Endothelial cell (in vitro differentiated cells): Measurements from ENCODE around the gene STAMBP. TPM values are rescaled to one million over a fixed set of nuclear protein-coding genes. Genes with fewer than 3 reads are reported as not detected.

Source experiments
- DNase-seq: peaks from one replicate; pipeline ENCODE4 v3.0.0; 2021; ENCODE audit warnings: low spot score
- H3K27ac Mint-ChIP-seq: one replicate; pipeline ENCODE4 v1.8.0; 2021; ENCODE audit warnings: mixed read lengths, inconsistent platforms; ENCODE audit not compliant: unreplicated experiment
- H3K27me3 Mint-ChIP-seq: one replicate; pipeline ENCODE4 v1.8.0; 2021; ENCODE audit warnings: mild to moderate bottlenecking, moderate library complexity, mixed read lengths, inconsistent platforms; ENCODE audit not compliant: unreplicated experiment
- H3K36me3 Mint-ChIP-seq: one replicate; pipeline ENCODE4 v1.8.0; 2021; ENCODE audit warnings: mild to moderate bottlenecking, low read depth, mixed read lengths, inconsistent platforms; ENCODE audit not compliant: unreplicated experiment
- H3K4me1 Mint-ChIP-seq: one replicate; pipeline ENCODE4 v1.8.0; 2021; ENCODE audit warnings: mild to moderate bottlenecking, mixed read lengths, inconsistent platforms; ENCODE audit not compliant: unreplicated experiment
- H3K4me3 Mint-ChIP-seq: one replicate; pipeline ENCODE4 v1.8.0; 2021; ENCODE audit warnings: mild to moderate bottlenecking, mixed read lengths, inconsistent platforms; ENCODE audit not compliant: unreplicated experiment
- H3K9me3 Mint-ChIP-seq: one replicate; pipeline ENCODE4 v1.8.0; 2021; ENCODE audit warnings: mixed read lengths, inconsistent platforms; ENCODE audit not compliant: unreplicated experiment
- total RNA-seq: library from RNA; stranded (reverse); fragmentation: NEBNext Ultra II Directional; extraction: Animal tissue kit (Norgen Biotek cat#: 25700); gene quantifications from one replicate; pipeline ENCODE4 v1.2.1, GENCODE V29; 2021; ENCODE audit not compliant: unreplicated experiment
- TF ChIP-seq, protein P1 (sequence below): fragments of 200-600 bp; sonication (generic); IDR thresholded peaks from one replicate; pipeline ENCODE4 v1.5.0; 2021; ENCODE audit warnings: antibody characterized with exemption; ENCODE audit not compliant: unreplicated experiment

STAMBP gene
- total RNA-seq, 1 donor from 2014 or later = 29.2 TPM

DNA sequence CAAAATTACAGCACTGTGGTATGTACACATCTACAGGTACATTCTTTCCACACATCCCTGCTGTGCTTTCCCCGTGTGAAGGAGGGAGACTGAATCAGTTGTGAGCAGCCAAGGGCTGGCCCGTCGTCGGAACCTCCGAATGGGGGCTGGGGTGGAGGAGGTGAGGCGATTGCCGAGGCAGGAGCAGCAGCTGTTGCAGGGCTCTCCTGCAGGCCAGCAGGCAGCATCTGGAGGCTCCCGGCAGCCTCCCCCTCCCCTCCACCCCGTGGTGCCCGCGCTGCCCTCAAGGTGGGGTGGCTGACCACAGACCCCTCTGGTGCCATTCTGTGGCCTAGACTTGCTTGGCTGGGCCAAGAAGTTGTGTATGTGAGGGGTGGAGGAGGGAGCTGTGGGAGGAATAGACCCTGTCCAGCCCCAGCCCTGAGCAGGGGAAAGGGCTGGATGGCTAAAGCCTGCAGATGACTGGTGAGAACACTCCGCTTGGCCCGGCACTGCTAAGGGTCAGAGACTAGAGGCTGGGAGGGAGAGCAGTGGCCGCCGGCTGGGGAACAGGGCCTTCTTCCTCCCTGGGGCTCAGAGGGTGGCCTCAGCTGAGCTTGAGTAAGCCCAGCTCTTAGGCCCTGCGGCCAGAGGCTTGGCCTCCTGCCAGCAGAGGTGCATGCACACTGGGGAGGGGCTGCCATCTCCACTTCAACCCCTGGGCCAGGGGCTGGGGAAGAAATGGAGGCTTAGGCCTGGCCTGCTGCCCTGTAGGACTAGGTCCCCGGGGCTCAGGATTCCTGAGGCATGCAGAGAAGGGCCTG is 7.6 kb downstream of the STAMBP start:
- TF ChIP-seq, protein P1, sequence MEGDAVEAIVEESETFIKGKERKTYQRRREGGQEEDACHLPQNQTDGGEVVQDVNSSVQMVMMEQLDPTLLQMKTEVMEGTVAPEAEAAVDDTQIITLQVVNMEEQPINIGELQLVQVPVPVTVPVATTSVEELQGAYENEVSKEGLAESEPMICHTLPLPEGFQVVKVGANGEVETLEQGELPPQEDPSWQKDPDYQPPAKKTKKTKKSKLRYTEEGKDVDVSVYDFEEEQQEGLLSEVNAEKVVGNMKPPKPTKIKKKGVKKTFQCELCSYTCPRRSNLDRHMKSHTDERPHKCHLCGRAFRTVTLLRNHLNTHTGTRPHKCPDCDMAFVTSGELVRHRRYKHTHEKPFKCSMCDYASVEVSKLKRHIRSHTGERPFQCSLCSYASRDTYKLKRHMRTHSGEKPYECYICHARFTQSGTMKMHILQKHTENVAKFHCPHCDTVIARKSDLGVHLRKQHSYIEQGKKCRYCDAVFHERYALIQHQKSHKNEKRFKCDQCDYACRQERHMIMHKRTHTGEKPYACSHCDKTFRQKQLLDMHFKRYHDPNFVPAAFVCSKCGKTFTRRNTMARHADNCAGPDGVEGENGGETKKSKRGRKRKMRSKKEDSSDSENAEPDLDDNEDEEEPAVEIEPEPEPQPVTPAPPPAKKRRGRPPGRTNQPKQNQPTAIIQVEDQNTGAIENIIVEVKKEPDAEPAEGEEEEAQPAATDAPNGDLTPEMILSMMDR = no peak
- H3K4me3 Mint-ChIP-seq = no peak overlapping the region
- no peaks in the 10 kb centered on the region for H3K27me3 Mint-ChIP-seq
- no peak overlapping the region for H3K27ac Mint-ChIP-seq
- H3K9me3 Mint-ChIP-seq = no peaks in the 10 kb centered on the region
- DNase-seq = no peak
- H3K4me1 Mint-ChIP-seq = peaks cover 2% of the 10 kb centered on the region
- peaks cover 10% of the 10 kb centered on the region for H3K36me3 Mint-ChIP-seq

DNA sequence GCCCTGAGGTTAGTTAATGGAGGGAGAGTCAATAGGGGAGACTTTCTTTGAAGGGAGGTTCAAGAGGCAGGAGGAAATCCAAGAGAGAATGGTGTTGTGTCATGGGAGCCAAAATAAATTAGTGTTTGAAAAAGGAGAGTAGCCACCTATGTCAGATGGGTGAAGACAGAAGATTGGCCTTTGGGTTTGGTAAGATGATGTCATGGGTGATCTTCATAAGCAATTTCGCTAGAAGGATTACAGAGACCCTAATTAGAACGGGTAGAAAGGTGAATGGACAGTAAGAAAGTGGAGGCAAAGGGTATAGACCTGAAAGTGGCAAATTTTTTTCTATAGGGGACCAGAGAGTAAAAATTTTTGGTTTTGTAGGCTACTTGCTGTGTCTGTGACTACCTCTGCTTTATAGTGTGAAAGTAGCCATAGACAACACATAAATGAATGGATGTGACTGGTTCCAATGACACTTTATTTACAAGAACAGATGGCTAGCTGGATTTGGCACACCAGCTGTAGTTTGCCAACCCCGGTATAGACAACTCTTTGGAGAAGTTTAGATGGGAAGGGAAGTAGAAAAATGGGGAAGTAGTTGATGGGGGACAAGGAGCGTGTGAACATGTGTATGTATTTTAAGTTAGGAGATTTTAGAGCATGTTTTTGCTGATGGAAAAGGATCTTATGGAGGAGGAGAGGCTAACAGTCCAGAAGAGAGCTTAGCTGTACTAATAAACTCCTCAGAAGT is 9.3 kb downstream of the STAMBP start:
- DNase-seq = no peak
- H3K27me3 Mint-ChIP-seq = no peaks in the 10 kb centered on the region
- peaks cover 2% of the 10 kb centered on the region for H3K4me1 Mint-ChIP-seq
- H3K36me3 Mint-ChIP-seq = peaks cover 5% of the 10 kb centered on the region
- no peak overlapping the region for H3K27ac Mint-ChIP-seq
- TF ChIP-seq, protein P1 = no peak
- no peak overlapping the region for H3K4me3 Mint-ChIP-seq
- no peaks in the 10 kb centered on the region for H3K9me3 Mint-ChIP-seq

DNA sequence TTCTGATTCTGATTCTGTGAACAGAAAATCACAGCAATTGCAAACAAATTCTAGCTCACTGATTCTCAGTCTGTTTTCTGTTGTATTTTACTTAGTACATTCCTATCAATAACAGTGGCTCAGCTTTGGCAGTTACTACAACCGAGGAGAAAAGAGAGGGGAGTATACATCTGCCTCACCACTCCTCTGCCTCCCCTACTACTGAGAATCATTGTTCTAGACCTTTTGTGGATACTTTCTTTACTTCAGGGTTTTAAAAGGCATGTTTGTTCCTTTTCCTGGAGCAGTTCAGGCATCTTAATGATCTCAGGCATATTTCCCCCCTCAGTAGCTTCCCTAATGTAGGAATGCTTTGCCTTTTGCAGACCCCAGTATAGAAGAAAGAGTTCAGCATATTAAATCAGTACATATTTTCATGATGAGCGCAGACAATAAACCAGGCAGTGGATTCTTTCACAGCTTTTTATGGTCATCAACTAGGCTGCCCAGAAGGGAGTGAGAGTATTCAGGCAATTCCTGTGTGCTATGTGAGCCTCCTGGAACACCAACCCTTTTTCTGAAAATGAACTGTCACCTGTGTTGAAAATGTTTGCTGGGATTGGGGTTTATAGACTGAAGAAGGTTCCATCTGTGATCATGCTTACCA is 10.3 kb downstream of the STAMBP start:
- TF ChIP-seq, protein P1 = no peak
- Mint-ChIP-seq H3K36me3 (peaks cover 5% of the 10 kb centered on the region), H3K27ac (no peak overlapping the region), H3K9me3 (no peaks in the 10 kb centered on the region), H3K4me3 (no peak overlapping the region), H3K4me1 (peaks cover 3% of the 10 kb centered on the region), H3K27me3 (no peaks in the 10 kb centered on the region)
- DNase-seq = no peak

DNA sequence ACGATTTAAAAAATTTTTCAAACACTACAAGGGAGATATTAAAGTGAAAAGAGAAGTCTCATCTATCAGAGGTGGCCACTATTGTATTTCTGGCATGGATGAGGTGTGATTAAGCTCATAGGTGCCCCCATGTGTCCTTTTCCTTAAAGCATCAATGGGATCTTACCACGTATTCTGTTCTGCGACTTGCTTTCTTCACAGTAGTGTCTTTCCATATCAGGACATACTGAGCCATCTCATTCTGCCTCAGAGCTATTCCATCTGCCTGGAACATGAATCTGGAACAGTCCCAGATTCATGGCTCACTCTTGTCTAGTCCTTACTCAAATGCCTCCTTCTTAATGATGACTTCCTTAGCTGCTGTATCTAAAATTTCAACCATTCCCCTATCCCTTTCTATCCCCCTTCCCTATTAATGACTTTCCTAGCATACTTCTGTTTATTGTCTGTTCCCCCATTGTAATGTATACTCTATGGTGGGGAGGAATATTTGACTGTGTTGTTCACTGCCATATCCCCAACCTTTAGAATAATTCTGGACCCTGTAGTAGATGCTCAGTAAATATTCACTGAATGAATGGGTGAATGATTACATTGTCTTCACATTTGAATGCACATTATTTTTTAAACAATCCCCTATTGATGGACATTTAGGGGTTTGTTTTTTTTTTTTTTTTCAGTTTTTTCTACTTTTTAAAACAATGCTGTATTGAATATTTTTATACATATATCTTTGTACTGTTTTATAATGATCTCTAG is 11.1 kb downstream of the STAMBP start:
- TF ChIP-seq, protein P1 = no peak
- Mint-ChIP-seq H3K27me3 (no peaks in the 10 kb centered on the region), H3K9me3 (no peaks in the 10 kb centered on the region), H3K36me3 (peaks cover under 1% of the 10 kb centered on the region), H3K4me1 (peaks cover 5% of the 10 kb centered on the region), H3K27ac (no peak overlapping the region), H3K4me3 (no peak overlapping the region)
- no peak for DNase-seq
